IMR-90 (cell line): ENCODE measurements around the gene TRAF3.

Experiments used
- CTCF ChIP-seq: conservative IDR thresholded peaks from 2 replicates; pipeline ENCODE4 v1.5.1; 2012; ENCODE audit warnings: mild to moderate bottlenecking, low read depth, low read length, improper control_type of control experiment
- MXI1 ChIP-seq: IDR thresholded peaks from 2 replicates; pipeline ENCODE4 v1.6.1; 2012; ENCODE audit warnings: low read depth, mild to moderate bottlenecking, low read length, moderate library complexity, borderline replicate concordance
- POLR2A ChIP-seq: IDR thresholded peaks from 2 replicates; pipeline ENCODE4 v1.6.1; 2012; ENCODE audit warnings: mild to moderate bottlenecking, low read depth, low read length

- no peak for TF ChIP-seq POLR2A
- no peak for TF ChIP-seq CTCF
- TF ChIP-seq MXI1 = no peak
Measured at GRCh38 chr14:102957222-102957621, 180.0 kb downstream of the TRAF3 start.
